Body of pancreas (tissue), 4 donors: ENCODE measurements around the gene NR4A3. TPM values are rescaled to one million over a fixed set of nuclear protein-coding genes. Genes with fewer than 3 reads are reported as not detected.

Experiments
- ATAC-seq: fragments of 150-250 bp; one replicate; pipeline ENCODE4 v1.9.1; 2016
- DNase-seq, 4 donors: peaks; one replicate each; pipeline ENCODE4 v3.0.0-alpha.2; 2019
- H3K27ac ChIP-seq, 4 donors: fragments of 200-600 bp; sonication (generic); 1 replicate in 3 of 4; 2 replicates in 1 of 4; pipeline versions ENCODE4 v1.5.1 to v1.6.1; 2016 to 2019; ENCODE audit warnings: mild to moderate bottlenecking in 1 of 4, mixed read lengths in 1 of 4, moderate library complexity in 1 of 4
- H3K27me3 ChIP-seq, 2 donors: fragments of 200-600 bp; sonication (generic); one replicate each; pipeline ENCODE4 v1.6.0; 2016; ENCODE audit warnings: mild to moderate bottlenecking in 1 of 2
- H3K36me3 ChIP-seq, 2 donors: fragments of 200-600 bp; sonication (generic); replicated peaks in 1 of 2; 2 replicates each; pipeline ENCODE4 v1.5.1; 2016; ENCODE audit warnings: low read depth in 2 of 2; ENCODE audit not compliant: insufficient read depth in 1 of 2
- H3K4me1 ChIP-seq: fragments of 200-600 bp; sonication (generic); one replicate; pipeline ENCODE4 v1.6.0; 2016
- H3K4me3 ChIP-seq, 2 donors: fragments of 200-600 bp; sonication (generic); 1 replicate in 1 of 2; 2 replicates in 1 of 2; pipeline ENCODE4 v1.5.1; 2016 to 2019
- H3K9me3 ChIP-seq, 3 donors: fragments of 200-600 bp; sonication (generic); 1 replicate in 2 of 3; 2 replicates in 1 of 3; pipeline ENCODE4 v1.5.1; 2016
- POLR2A ChIP-seq, 3 donors: fragments of 450-650 bp; IDR thresholded peaks; one replicate each; pipeline ENCODE4 v1.6.1; 2016; ENCODE audit warnings: antibody characterized with exemption in 3 of 3, mild to moderate bottlenecking in 2 of 3
- WGBS, 2 donors: methylation state at CpG; one replicate each; pipeline ENCODE4 v1.1.5; 2017; 5-methylcytosine and 5-hydroxymethylcytosine counted together
- intact Hi-C: fragments of 100-400 bp; cut with DNase I; formaldehyde crosslinking; loops from one replicate; pipeline ENCODE4 v1.15.1; 2023
- total RNA-seq, 2 donors: library from RNA; depleted of rRNA; stranded (reverse); fragments of >200 nt; gene quantifications; one replicate each; pipeline ENCODE4 v1.1.0, GENCODE V29; 2016
- TF ChIP-seq, protein P1 (sequence below), 7 experiments: fragments of 450-650 bp in 4 of 7; fragments of 200-600 bp in 3 of 7; sonication (generic) in 3 of 7; IDR thresholded peaks; one replicate each; pipeline ENCODE4 v1.5.1; 2016 to 2019; ENCODE audit warnings: antibody characterized with exemption in 7 of 7

The NR4A3 gene
- total RNA-seq, 2 donors from 2014 or later, result 1.0 to 8.9 TPM

- Histone ChIP-seq H3K27me3 (peaks cover 0 to 15% of the 10 kb centered on the region in 2 donors), H3K9me3 (no peaks in the 10 kb centered on the region), H3K4me3 (no peak overlapping the region), H3K4me1 (peaks cover 16% of the 10 kb centered on the region), H3K27ac (no peak overlapping the region), H3K36me3 (no peaks in the 10 kb centered on the region)
- DNase-seq (peak in 2 of 4 donors; percentile 3 to 36), ATAC-seq (peak; percentile 47)
- intact Hi-C loops, result loop anchor here (10.0 kb wide), 2 partner anchors 76 to 604 kb away; partner anchors contain the start of genes ALG2, SEC61B and STX17
- no peak for TF ChIP-seq POLR2A (IDR thresholded peaks at IDR 0.05)
- TF ChIP-seq, protein P1, sequence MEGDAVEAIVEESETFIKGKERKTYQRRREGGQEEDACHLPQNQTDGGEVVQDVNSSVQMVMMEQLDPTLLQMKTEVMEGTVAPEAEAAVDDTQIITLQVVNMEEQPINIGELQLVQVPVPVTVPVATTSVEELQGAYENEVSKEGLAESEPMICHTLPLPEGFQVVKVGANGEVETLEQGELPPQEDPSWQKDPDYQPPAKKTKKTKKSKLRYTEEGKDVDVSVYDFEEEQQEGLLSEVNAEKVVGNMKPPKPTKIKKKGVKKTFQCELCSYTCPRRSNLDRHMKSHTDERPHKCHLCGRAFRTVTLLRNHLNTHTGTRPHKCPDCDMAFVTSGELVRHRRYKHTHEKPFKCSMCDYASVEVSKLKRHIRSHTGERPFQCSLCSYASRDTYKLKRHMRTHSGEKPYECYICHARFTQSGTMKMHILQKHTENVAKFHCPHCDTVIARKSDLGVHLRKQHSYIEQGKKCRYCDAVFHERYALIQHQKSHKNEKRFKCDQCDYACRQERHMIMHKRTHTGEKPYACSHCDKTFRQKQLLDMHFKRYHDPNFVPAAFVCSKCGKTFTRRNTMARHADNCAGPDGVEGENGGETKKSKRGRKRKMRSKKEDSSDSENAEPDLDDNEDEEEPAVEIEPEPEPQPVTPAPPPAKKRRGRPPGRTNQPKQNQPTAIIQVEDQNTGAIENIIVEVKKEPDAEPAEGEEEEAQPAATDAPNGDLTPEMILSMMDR (IDR thresholded peaks at IDR 0.05), result no peak
- 21 to 58% methylated on average over 37 to 78 of the region's 78 CpGs for WGBS, 2 donors
These were observed 6.9 kb downstream of the NR4A3 start for GRCh38 chr9:99828417-99829176.

DNA sequence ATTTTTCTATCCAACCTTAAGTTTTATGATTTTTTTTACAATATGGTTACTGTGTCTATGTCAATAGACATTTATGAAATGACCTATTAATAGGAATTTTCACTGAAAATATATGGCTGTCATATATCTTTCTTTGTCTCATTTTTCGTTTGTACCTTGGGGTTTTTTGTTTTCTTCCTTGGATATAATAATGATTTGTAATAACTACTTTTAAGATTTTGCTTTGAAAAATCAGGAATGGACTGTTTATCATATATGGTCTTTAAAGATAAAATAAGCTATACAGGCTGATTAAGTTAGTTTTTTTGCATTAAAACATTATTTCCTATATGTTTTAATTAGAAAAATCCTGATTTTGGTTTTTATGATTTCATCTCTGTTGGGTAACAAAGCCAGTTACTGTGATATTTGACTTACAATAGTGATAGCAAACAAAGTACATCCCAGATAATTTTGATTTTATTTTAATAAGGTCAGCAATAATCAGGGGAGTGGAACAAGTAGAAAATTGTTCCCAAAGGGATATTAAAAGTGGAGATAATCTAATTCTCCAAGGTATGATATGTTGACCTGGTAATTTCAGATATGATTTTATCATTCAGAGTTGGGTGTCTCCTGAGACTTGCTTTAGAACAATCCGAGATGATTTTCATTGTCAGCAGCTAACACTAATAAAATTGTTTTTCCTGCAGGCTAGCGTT, 10.3 kb downstream of the NR4A3 start:
- no peak for TF ChIP-seq POLR2A (IDR thresholded peaks at IDR 0.05)
- TF ChIP-seq, protein P1 (IDR thresholded peaks at IDR 0.05), result no peak
- WGBS, 2 donors, result 77 to 79% methylated on average over 3 of the region's 3 CpGs
- Histone ChIP-seq H3K27me3 (no peaks in the 10 kb centered on the region), H3K27ac (no peak overlapping the region), H3K9me3 (no peaks in the 10 kb centered on the region), H3K36me3 (no peaks in the 10 kb centered on the region), H3K4me1 (no peaks in the 10 kb centered on the region), H3K4me3 (no peak overlapping the region)
- no peak for DNase-seq
- intact Hi-C loops, result no loop called here
- no peak for ATAC-seq

GRCh38 chr9:99832558-99832864, 10.8 kb downstream of the NR4A3 start:
- no peaks in the 10 kb centered on the region for H3K27me3 ChIP-seq
- intact Hi-C loops, result no loop called here
- no peak overlapping the region for H3K4me3 ChIP-seq
- ATAC-seq (no peak), DNase-seq (no peak)
- H3K36me3 ChIP-seq, result no peaks in the 10 kb centered on the region
- H3K9me3 ChIP-seq, result no peaks in the 10 kb centered on the region
- no peaks in the 10 kb centered on the region for H3K4me1 ChIP-seq
- TF ChIP-seq, protein P1 (IDR thresholded peaks at IDR 0.05), result no peak
- no peak for TF ChIP-seq POLR2A (IDR thresholded peaks at IDR 0.05)
- WGBS, 2 donors, result 88 to 91% methylated on average over 7 of the region's 7 CpGs
- H3K27ac ChIP-seq, result no peak overlapping the region

GRCh38 chr9:99833735-99834134, 12.1 kb downstream of the NR4A3 start:
- 87 to 90% methylated on average over 4 of the region's 4 CpGs for WGBS, 2 donors
- TF ChIP-seq POLR2A (IDR thresholded peaks at IDR 0.05), result no peak
- TF ChIP-seq, protein P1 (IDR thresholded peaks at IDR 0.05), result no peak
- ATAC-seq (no peak), DNase-seq (no peak)
- no peak overlapping the region for H3K27ac ChIP-seq
- no peaks in the 10 kb centered on the region for H3K27me3 ChIP-seq
- intact Hi-C loops, result no loop called here
- H3K4me1 ChIP-seq, result no peaks in the 10 kb centered on the region
- no peaks in the 10 kb centered on the region for H3K36me3 ChIP-seq
- H3K4me3 ChIP-seq, result no peak overlapping the region
- no peaks in the 10 kb centered on the region for H3K9me3 ChIP-seq
